K562 (cell line): ENCODE measurements around the gene CERS1. TPM values are rescaled to one million over a fixed set of nuclear protein-coding genes. Genes with fewer than 3 reads are reported as not detected.

Experiments used
- ARID1B ChIP-seq: fragments of 450-650 bp; IDR thresholded peaks from 2 replicates; pipeline ENCODE4 v1.6.1; 2016; ENCODE audit warnings: antibody characterized with exemption, mild to moderate bottlenecking, inconsistent platforms
- BRD9 ChIP-seq: fragments of 450-650 bp; IDR thresholded peaks from 2 replicates; pipeline ENCODE4 v1.6.1; 2018; ENCODE audit warnings: low read depth; ENCODE audit not compliant: partially characterized antibody
- ETS1 ChIP-seq: conservative IDR thresholded peaks from 2 replicates; pipeline ENCODE4 v1.6.1; 2011; ENCODE audit warnings: low read depth, mild to moderate bottlenecking, low read length; ENCODE audit not compliant: control insufficient read depth
- GABPB1 ChIP-seq: sonication (generic); formaldehyde crosslinking; IDR thresholded peaks from 2 replicates; pipeline ENCODE4 v1.8.0; 2022; ENCODE audit warnings: mild to moderate bottlenecking, missing genetic modification reagents
- HBP1 ChIP-seq: fragments of 450-650 bp; formaldehyde crosslinking; IDR thresholded peaks from 2 replicates; pipeline ENCODE4 v1.4.0; 2022; ENCODE audit warnings: missing genetic modification characterization
- IRF1 ChIP-seq: sonication (generic); formaldehyde crosslinking; IDR thresholded peaks from 2 replicates; pipeline ENCODE4 v1.8.0; 2022; ENCODE audit warnings: missing genetic modification reagents, mild to moderate bottlenecking, borderline replicate concordance
- MITF ChIP-seq: IDR thresholded peaks from 2 replicates; pipeline ENCODE4 v1.6.1; 2014; ENCODE audit warnings: antibody characterized with exemption
- NKRF ChIP-seq: fragments of 450-650 bp; IDR thresholded peaks from 2 replicates; pipeline ENCODE4 v1.6.1; 2016; ENCODE audit warnings: borderline replicate concordance
- PHB ChIP-seq: fragments of 250-450 bp; sonication (Bioruptor Pico); IDR thresholded peaks from 2 replicates; pipeline ENCODE4 v1.5.0; 2021
- POLR2B ChIP-seq: fragments of 450-650 bp; IDR thresholded peaks from 2 replicates; pipeline ENCODE4 v1.6.1; 2018; ENCODE audit warnings: low read depth; ENCODE audit not compliant: partially characterized antibody
- PYGO2 ChIP-seq: fragments of 450-650 bp; IDR thresholded peaks from 2 replicates; pipeline ENCODE4 v1.6.1; 2016; ENCODE audit warnings: mild to moderate bottlenecking, missing genetic modification characterization, moderate library complexity, missing compliant biosample characterization
- SAP30 ChIP-seq: fragments of 200-600 bp; sonication (generic); IDR thresholded peaks from 2 replicates; pipeline ENCODE4 v1.6.1; 2012; ENCODE audit warnings: borderline replicate concordance, low read depth, mild to moderate bottlenecking, moderate library complexity, low read length, control low read depth, inconsistent platforms; ENCODE audit not compliant: insufficient read depth, poor library complexity, severe bottlenecking
- SP1 ChIP-seq: sonication (generic); formaldehyde crosslinking; IDR thresholded peaks from 2 replicates; pipeline ENCODE4 v1.8.1; 2022; ENCODE audit warnings: mild to moderate bottlenecking, missing genetic modification reagents
- ZKSCAN8 ChIP-seq: fragments of 200-800 bp; sonication (Bioruptor generic); IDR thresholded peaks from 2 replicates; pipeline ENCODE4 v1.6.1; 2016; ENCODE audit warnings: missing genetic modification characterization, missing compliant biosample characterization
- ZNF764 ChIP-seq: fragments of 250-450 bp; sonication (Bioruptor Pico); IDR thresholded peaks from 2 replicates; pipeline ENCODE4 v1.4.0; 2020; ENCODE audit warnings: low read depth, mild to moderate bottlenecking, moderate library complexity
- polyA plus RNA-seq, 8 experiments: library from polyadenylated mRNA; depleted of rRNA in 4 of 8; stranded (reverse) in 5 of 8; unstranded in 3 of 8; fragments of >200 nt; fragmentation: Nextera tagmentation in 2 of 8; fragmentation: Illumina TruSeq in 1 of 8; extraction: Ambion mirVana in 2 of 8; extraction: Trizol in 1 of 8; gene quantifications; 2 replicates each; pipeline versions ENCODE4 v1.2.1 to v1.2.3, GENCODE V29; 2011 to 2014; ENCODE audit warnings: inconsistent platforms in 1 of 8, missing spikeins in 1 of 8
- total RNA-seq, 7 experiments: library from RNA; depleted of rRNA in 6 of 7; stranded (reverse); fragments of >200 nt in 6 of 7; fragmentation: Illumina TruSeq in 2 of 7; extraction: Trizol in 2 of 7; gene quantifications; 2 replicates each; pipeline versions ENCODE4 v1.2.1 to v1.2.3, GENCODE V29; 2011 to 2021; ENCODE audit warnings: low replicate concordance in 1 of 7

CERS1 gene
- total and polyA plus RNA-seq, 9 of the 15 experiments (the other 6 are each of a cell fraction or from before 2014, with no cell fraction given): 0.33 to 1.5 (median 0.86) TPM; not detected in 2

- TF ChIP-seq PHB (no peak), ZNF764 (CRISPR knock-in tag) (no peak), SP1 (CRISPR knock-in tag) (peak; percentile 69), ETS1 (no peak), MITF (no peak), ZKSCAN8 (no peak), NKRF (peak; percentile 84), GABPB1 (CRISPR knock-in tag) (0 out of 2 replicates have a peak, but pooled peaks have one; percentile 15), PYGO2 (tag) (no peak), SAP30 (peak; percentile 61), HBP1 (0 out of 2 replicates have a peak, but pooled peaks have one; percentile 20), POLR2B (no peak), IRF1 (CRISPR knock-in tag) (no peak), BRD9 (no peak), ARID1B (peak; percentile 14; the same call in 1 of the 2 replicates)
Observed at GRCh38 chr19:18932216-18932841, 36.4 kb upstream of the CERS1 start (continued).
